HG02642 (cell line): ENCODE results near the gene ACSM3.
A peak's percentile ranks its signal among the peaks of the same experiment; 100 is the strongest.
"Not testable (repeated sequence)": the region's sequence is repeated elsewhere in the genome, so short reads cannot be mapped to it uniquely, and the experiment has no call there.

Experiments
- ATAC-seq: cut with Tn5 transposase; IDR thresholded peaks from one replicate; pipeline ENCODE4 v1.9.1; 2021; ENCODE audit warnings: mild to moderate bottlenecking; ENCODE audit not compliant: unreplicated experiment, poor library complexity

ACSM3 gene

GRCh38 chr16:20763461-20764232 is at the start of gene ACSM3:
ACSM3 (plus strand) TSS chr16:20764014; CDS start chr16:20770035, 6,021 bp downstream.
- ATAC-seq = peak; percentile 98

GRCh38 chr16:20717718-20718117 is 46.1 kb upstream of the ACSM3 start:
- not testable (repeated sequence) for ATAC-seq

GRCh38 chr16:20720251-20720650 is 43.6 kb upstream of the ACSM3 start:
- ATAC-seq = no peak

GRCh38 chr16:20726661-20727060 is 37.2 kb upstream of the ACSM3 start:
- ATAC-seq = no peak

- no peak for ATAC-seq
These were observed 36.6 kb upstream of the ACSM3 start for GRCh38 chr16:20727181-20727580.

- ATAC-seq = no peak
These were observed 34.7 kb upstream of the ACSM3 start for GRCh38 chr16:20729141-20729540.

- no peak for ATAC-seq
These were observed 29.8 kb upstream of the ACSM3 start for GRCh38 chr16:20734056-20734455.

GRCh38 chr16:20734782-20735181 is 29.0 kb upstream of the ACSM3 start:
- ATAC-seq = no peak

GRCh38 chr16:20735490-20735889 is 28.3 kb upstream of the ACSM3 start:
- ATAC-seq = no peak

GRCh38 chr16:20740007-20740883 is 23.6 kb upstream of the ACSM3 start:
- ATAC-seq = no peak

- ATAC-seq = peak; percentile 87
These were observed 22.8 kb upstream of the ACSM3 start for GRCh38 chr16:20740901-20741521.

- peak; percentile 86 for ATAC-seq
These were observed 22.1 kb upstream of the ACSM3 start, which contains the start of gene THUMPD1 for GRCh38 chr16:20741554-20742285. THUMPD1 (minus strand) TSS chr16:20741818; CDS start chr16:20741739, 79 bp downstream.

GRCh38 chr16:20743591-20743990 is 20.2 kb upstream of the ACSM3 start:
- no peak for ATAC-seq

- ATAC-seq = no peak
These were observed 18.8 kb upstream of the ACSM3 start for GRCh38 chr16:20744922-20745440.

- ATAC-seq = no peak
These were observed 17.4 kb upstream of the ACSM3 start for GRCh38 chr16:20746461-20746860.

GRCh38 chr16:20747030-20747816 is 16.6 kb upstream of the ACSM3 start:
- ATAC-seq = no peak

- no peak for ATAC-seq
These were observed 14.3 kb upstream of the ACSM3 start for GRCh38 chr16:20749474-20749873.

- no peak for ATAC-seq
These were observed 13.3 kb upstream of the ACSM3 start for GRCh38 chr16:20750558-20750957.

GRCh38 chr16:20753727-20754126 is 10.1 kb upstream of the ACSM3 start:
- ATAC-seq = no peak
